ENCODE data around the gene TRIM9.

TRIM9 gene

DNA sequence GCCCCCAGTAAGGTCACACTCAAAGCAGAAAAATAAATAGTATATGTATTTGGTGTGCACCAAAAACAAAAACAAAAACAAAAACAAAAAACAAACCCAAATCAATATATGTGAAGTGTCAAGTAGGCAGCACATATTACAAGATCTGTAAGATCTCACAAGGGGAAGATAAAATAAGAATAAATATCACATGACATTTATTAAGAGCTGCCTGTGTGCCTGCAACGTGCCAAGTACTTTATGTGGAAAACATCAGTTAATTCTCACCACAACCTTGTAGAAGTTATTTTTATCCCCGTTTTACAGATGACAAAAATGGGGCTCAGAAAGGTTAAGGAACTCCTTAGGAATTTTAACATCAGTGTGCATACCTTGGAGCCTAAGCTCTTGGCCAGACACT, 26.6 kb downstream of the TRIM9 start:
- no peak overlapping the region for H3K4me3 ChIP-seq (replicated peaks; ENCODE audit: low read depth, low read length)
- no peak for DNase-seq (ENCODE audit: low read depth)
- no peak for TF ChIP-seq CTCF (IDR thresholded peaks at IDR 0.05; ENCODE audit: low read length, missing control alignments)

GRCh38 chr14:51067295-51067694, 27.6 kb downstream of the TRIM9 start:
- H3K4me3 ChIP-seq (replicated peaks; ENCODE audit: low read depth, low read length), result no peak overlapping the region
- DNase-seq (ENCODE audit: low read depth), result no peak
- TF ChIP-seq CTCF (IDR thresholded peaks at IDR 0.05; ENCODE audit: low read length, missing control alignments), result no peak

DNA sequence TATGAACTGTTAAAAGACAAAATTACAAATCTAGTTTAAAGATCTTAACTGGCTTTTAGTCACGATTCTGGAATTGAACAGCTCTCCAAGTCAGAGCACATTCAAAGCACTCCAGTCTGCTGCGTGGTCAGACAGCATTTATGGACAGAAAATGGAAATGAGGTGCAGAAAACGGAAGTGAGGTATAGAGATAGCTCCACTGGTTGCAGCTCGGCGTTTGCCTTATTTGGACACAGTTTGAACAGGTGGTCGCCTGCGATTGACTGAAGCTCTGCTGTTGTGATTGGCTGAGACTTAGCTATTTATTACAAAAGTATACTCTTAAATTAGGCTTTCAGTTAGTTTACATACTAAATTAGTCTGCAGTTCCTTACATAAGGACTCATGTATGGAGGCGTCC, 28.3 kb downstream of the TRIM9 start:
- no peak overlapping the region for H3K4me3 ChIP-seq (replicated peaks; ENCODE audit: low read depth, low read length)
- no peak for TF ChIP-seq CTCF (IDR thresholded peaks at IDR 0.05; ENCODE audit: low read length, missing control alignments)
- no peak for DNase-seq (ENCODE audit: low read depth)

GRCh38 chr14:51059032-51059431, 35.9 kb downstream of the TRIM9 start:
- no peak overlapping the region for H3K4me3 ChIP-seq (replicated peaks; ENCODE audit: low read depth, low read length)
- no peak for TF ChIP-seq CTCF (IDR thresholded peaks at IDR 0.05; ENCODE audit: low read length, missing control alignments)
- no peak for DNase-seq (ENCODE audit: low read depth)

- no peak for DNase-seq (ENCODE audit: low read depth)
- H3K4me3 ChIP-seq (replicated peaks; ENCODE audit: low read depth, low read length), result no peak overlapping the region
- no peak for TF ChIP-seq CTCF (IDR thresholded peaks at IDR 0.05; ENCODE audit: low read length, missing control alignments)
Observed at GRCh38 chr14:51058382-51058781, 36.5 kb downstream of the TRIM9 start.

GRCh38 chr14:51056421-51056820, 38.5 kb downstream of the TRIM9 start:
- no peak for DNase-seq (ENCODE audit: low read depth)
- H3K4me3 ChIP-seq (replicated peaks; ENCODE audit: low read depth, low read length), result no peak overlapping the region
- no peak for TF ChIP-seq CTCF (IDR thresholded peaks at IDR 0.05; ENCODE audit: low read length, missing control alignments)

- no peak for TF ChIP-seq CTCF (IDR thresholded peaks at IDR 0.05; ENCODE audit: low read length, missing control alignments)
- H3K4me3 ChIP-seq (replicated peaks; ENCODE audit: low read depth, low read length), result no peak overlapping the region
- DNase-seq (ENCODE audit: low read depth), result no peak
Observed at GRCh38 chr14:51053157-51053556, 41.7 kb downstream of the TRIM9 start.

Measured in fibroblast of pulmonary artery (primary cell).